SH-SY5Y (cell line): Measurements from ENCODE around the gene CCN2.

Experiments used
- GATA2 ChIP-seq: IDR thresholded peaks from 2 replicates; pipeline ENCODE4 v1.6.1; 2011; ENCODE audit warnings: mild to moderate bottlenecking, low read depth, low read length
- GATA3 ChIP-seq: IDR thresholded peaks from 2 replicates; pipeline ENCODE4 v1.6.1; 2011; ENCODE audit warnings: low read depth, mild to moderate bottlenecking, low read length, moderate library complexity

DNA sequence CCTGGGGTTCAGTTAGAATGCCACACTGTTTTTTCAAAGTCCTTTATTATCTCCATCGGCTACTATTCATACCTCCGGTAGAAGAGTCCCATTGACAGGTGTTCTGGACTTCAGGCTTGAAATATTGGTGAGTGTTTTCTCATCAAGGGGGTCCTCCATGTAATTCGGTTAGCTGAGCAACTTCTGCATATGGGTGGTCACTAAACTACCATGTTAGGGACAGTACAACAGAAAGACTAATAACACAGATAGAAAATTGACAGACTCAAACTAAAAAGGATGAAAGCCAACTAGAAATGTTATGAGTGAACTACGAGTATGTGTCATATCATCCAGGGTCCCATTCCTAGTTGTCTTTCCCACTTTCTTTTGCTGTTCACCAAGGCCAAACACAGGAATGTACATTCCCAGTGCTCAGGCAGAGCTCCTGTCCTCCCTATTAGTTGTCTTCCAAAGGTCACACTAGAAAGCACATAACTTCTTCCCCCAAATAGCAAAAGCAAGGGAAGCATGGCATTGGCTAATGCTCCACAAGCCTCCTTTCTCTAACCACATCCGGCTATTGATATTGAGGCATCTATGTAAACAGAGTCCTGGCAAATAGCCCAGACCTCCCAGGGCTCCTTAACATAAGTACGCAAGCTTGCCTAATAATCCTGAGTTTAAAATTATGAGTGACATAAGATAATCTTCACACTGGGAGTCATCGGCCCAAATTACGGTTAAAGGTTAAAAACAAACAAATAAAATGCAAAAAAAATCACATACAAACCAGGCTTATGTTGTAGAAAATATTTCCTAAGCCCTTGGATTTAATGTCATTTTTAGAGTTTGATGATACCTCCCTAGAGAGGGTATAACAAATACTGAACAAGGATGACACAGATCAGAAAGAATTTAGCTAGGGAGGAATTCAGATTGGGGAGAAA lies 13.2 kb downstream of the CCN2 start:
- TF ChIP-seq GATA3 (no peak), GATA2 (no peak)
